ENCODE measurements around the gene ASPDH. TPM values are rescaled to one million over a fixed set of nuclear protein-coding genes. Genes with fewer than 3 reads are reported as not detected.

ASPDH gene
- total and polyA plus RNA-seq, 2 donors (not counting 3 experiments of a cell fraction or from before 2014, with no cell fraction given) = not detected

- Histone ChIP-seq H3K9ac (replicated peaks; ENCODE audit: extremely low read depth, insufficient read depth, low read length) (no peak overlapping the region), H3K4me3 (replicated peaks in 1 of 3; ENCODE audit: insufficient read depth in 1 of 3, low read depth in 1 of 3, low read length in 3 of 3) (no peak overlapping the region), H2AFZ (ENCODE audit: low read depth, low read length) (no peak overlapping the region), H3K27me3 (ENCODE audit: control insufficient read depth in 2 of 2, insufficient read depth in 2 of 2, low read length in 2 of 2) (no peaks in the 10 kb centered on the region), H3K27ac (ENCODE audit: insufficient read depth, low read depth, low read length) (no peak overlapping the region), H4K20me1 (replicated peaks; ENCODE audit: control insufficient read depth, extremely low read depth, insufficient read depth, low read length) (no peaks in the 10 kb centered on the region), H3K79me2 (ENCODE audit: control insufficient read depth, insufficient read depth, low read length) (peaks cover 7% of the 10 kb centered on the region), H3K9me1 (replicated peaks; ENCODE audit: control insufficient read depth, extremely low read depth, insufficient read depth, low read length) (no peaks in the 10 kb centered on the region), H3K4me2 (ENCODE audit: insufficient read depth, low read length) (no peak overlapping the region), H3K9me3 (replicated peaks; ENCODE audit: control insufficient read depth, insufficient read depth, low read length) (no peaks in the 10 kb centered on the region), H3K36me3 (ENCODE audit: control insufficient read depth in 2 of 2, extremely low read depth in 1 of 2, insufficient read depth in 2 of 2, low read length in 2 of 2) (peaks cover 0 to 30% of the 10 kb centered on the region in 2 experiments), H3K4me1 (ENCODE audit: control insufficient read depth, extremely low read depth, insufficient read depth, low read length) (peaks cover 7% of the 10 kb centered on the region)
- CTCF ChIA-PET = interaction anchor here (1.0 to 1.6 kb wide), 6 partner anchors 8 to 226 kb away, joined by 3 to 8 read pairs (median 5); partner anchors contain the start of gene JOSD2
- POLR2A ChIA-PET = no interaction called here
- dilution Hi-C loops (cut with MboI; ENCODE audit: extremely low pct_ligation_motif_present, low sequenced_read_pairs) = no loop called here
- intact Hi-C loops (cut with micrococcal nuclease) = loop anchor here (1.0 kb wide), 1 partner anchor 111 kb away; no protein-coding TSS in a partner anchor
- BruUV-seq (replicated peaks) = no TSS peak
- FAIRE-seq (peak; percentile 4), DNase-seq (ENCODE audit: low read depth, low spot score) (no peak)
- no peak for TF ChIP-seq JUN (IDR thresholded peaks at IDR 0.05; ENCODE audit: borderline replicate concordance, insufficient read depth, insufficient read length, low read depth)
- TF ChIP-seq, protein P1, sequence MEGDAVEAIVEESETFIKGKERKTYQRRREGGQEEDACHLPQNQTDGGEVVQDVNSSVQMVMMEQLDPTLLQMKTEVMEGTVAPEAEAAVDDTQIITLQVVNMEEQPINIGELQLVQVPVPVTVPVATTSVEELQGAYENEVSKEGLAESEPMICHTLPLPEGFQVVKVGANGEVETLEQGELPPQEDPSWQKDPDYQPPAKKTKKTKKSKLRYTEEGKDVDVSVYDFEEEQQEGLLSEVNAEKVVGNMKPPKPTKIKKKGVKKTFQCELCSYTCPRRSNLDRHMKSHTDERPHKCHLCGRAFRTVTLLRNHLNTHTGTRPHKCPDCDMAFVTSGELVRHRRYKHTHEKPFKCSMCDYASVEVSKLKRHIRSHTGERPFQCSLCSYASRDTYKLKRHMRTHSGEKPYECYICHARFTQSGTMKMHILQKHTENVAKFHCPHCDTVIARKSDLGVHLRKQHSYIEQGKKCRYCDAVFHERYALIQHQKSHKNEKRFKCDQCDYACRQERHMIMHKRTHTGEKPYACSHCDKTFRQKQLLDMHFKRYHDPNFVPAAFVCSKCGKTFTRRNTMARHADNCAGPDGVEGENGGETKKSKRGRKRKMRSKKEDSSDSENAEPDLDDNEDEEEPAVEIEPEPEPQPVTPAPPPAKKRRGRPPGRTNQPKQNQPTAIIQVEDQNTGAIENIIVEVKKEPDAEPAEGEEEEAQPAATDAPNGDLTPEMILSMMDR (IDR thresholded peaks at IDR 0.05; ENCODE audit: extremely low read depth in 1 of 2, insufficient read depth in 1 of 2, low read depth in 1 of 2, low read length in 2 of 2) = peak; percentile 49 to 56
- TF ChIP-seq FOS (IDR thresholded peaks at IDR 0.05; ENCODE audit: borderline replicate concordance, insufficient read depth, low read length) = no peak
- TF ChIP-seq EZH2 (IDR thresholded peaks at IDR 0.05; ENCODE audit: borderline replicate concordance, low read depth, low read length, severe bottlenecking) = no peak
- TF ChIP-seq POLR2AphosphoS5 (IDR thresholded peaks at IDR 0.05; ENCODE audit: insufficient read depth, low read depth, low read length) = no peak
These were observed 34.6 kb downstream of the ASPDH start for GRCh38 chr19:50478901-50479715.

All from endothelial cell of umbilical vein (primary cell).